Endothelial cell of umbilical vein (primary cell): Measurements from ENCODE around the gene KIAA1614. TPM values are rescaled to one million over a fixed set of nuclear protein-coding genes. Genes with fewer than 3 reads are reported as not detected.

Source experiments
- BruUV-seq: library from RNA; stranded (reverse); fragments of 400-500 nt; replicated peaks from 2 replicates; lab custom pipeline; 2021; lab: Mats Ljungman, UMichigan
- CTCF ChIA-PET: fragments of 300-600, 350-600 bp; sonication (Branson Sonifier 250); formaldehyde crosslinking; loops from one replicate; lab custom pipeline; 2021; ENCODE audit warnings: antibody characterized with exemption, inconsistent platforms; lab: Charles Lee
- POLR2A ChIA-PET: fragments of 300-600, 350-600 bp; sonication (Branson Sonifier 250); formaldehyde crosslinking; loops from one replicate; lab custom pipeline; 2021; ENCODE audit warnings: antibody characterized with exemption, inconsistent platforms; lab: Charles Lee
- DNase-seq: peaks from one replicate; pipeline ENCODE4 v3.0.0-alpha.2; 2011; ENCODE audit warnings: low read depth, low spot score
- FAIRE-seq: peaks from 2 replicates; lab custom pipeline; 2011; peaks lifted over from hg19 to GRCh38; lab: Jason Lieb, UNC
- H2AFZ ChIP-seq: 2 replicates; pipeline ENCODE4 v1.6.0; 2012; ENCODE audit warnings: low read depth, low read length, control low read depth, inconsistent platforms
- H3K27ac ChIP-seq: 2 replicates; pipeline ENCODE4 v1.5.1; 2011; ENCODE audit warnings: low read depth, mild to moderate bottlenecking, control low read depth, low read length, moderate library complexity; ENCODE audit not compliant: insufficient read depth
- H3K27me3 ChIP-seq, 2 experiments: 2 replicates each; pipeline versions ENCODE4 v1.6.0 to v1.6.1; 2011; ENCODE audit warnings: low read length in 2 of 2, mixed read lengths in 1 of 2; ENCODE audit not compliant: control insufficient read depth in 2 of 2, insufficient read depth in 2 of 2
- H3K36me3 ChIP-seq, 2 experiments: 2 replicates in 1 of 2; 3 replicates in 1 of 2; pipeline ENCODE4 v1.5.1; 2011; ENCODE audit warnings: low read length in 2 of 2, mild to moderate bottlenecking in 1 of 2, moderate library complexity in 1 of 2; ENCODE audit not compliant: control insufficient read depth in 2 of 2, insufficient read depth in 2 of 2; ENCODE audit errors: extremely low read depth in 1 of 2
- H3K4me1 ChIP-seq: 3 replicates; pipeline ENCODE4 v1.5.1; 2011; ENCODE audit warnings: mild to moderate bottlenecking, low read length; ENCODE audit not compliant: control insufficient read depth, insufficient read depth; ENCODE audit errors: extremely low read depth
- H3K4me2 ChIP-seq: 2 replicates; pipeline ENCODE4 v1.6.1; 2011; ENCODE audit warnings: low read length, control low read depth, mixed read lengths; ENCODE audit not compliant: insufficient read depth
- H3K4me3 ChIP-seq, 3 experiments: fragments of 200-600 bp in 1 of 3; sonication (generic), shearing (Covaris generic) in 1 of 3; replicated peaks in 1 of 3; 2 replicates each; pipeline ENCODE4 v1.5.1; 2011 to 2016; ENCODE audit warnings: control low read depth in 3 of 3, low read length in 3 of 3, mild to moderate bottlenecking in 2 of 3, inconsistent platforms in 1 of 3, low read depth in 1 of 3, moderate library complexity in 1 of 3; ENCODE audit not compliant: insufficient read depth in 1 of 3
- H3K79me2 ChIP-seq: 2 replicates; pipeline ENCODE4 v1.6.0; 2012; ENCODE audit warnings: low read length, inconsistent platforms; ENCODE audit not compliant: control insufficient read depth, insufficient read depth
- H3K9ac ChIP-seq: replicated peaks from 2 replicates; pipeline ENCODE3; 2011; ENCODE audit warnings: low read length, control low read depth; ENCODE audit not compliant: insufficient read depth; ENCODE audit errors: extremely low read depth
- H3K9me1 ChIP-seq: replicated peaks from 3 replicates; pipeline ENCODE4 v1.6.0; 2011; ENCODE audit warnings: mild to moderate bottlenecking, low read length; ENCODE audit not compliant: control insufficient read depth, insufficient read depth; ENCODE audit errors: extremely low read depth
- H3K9me3 ChIP-seq: replicated peaks from 2 replicates; pipeline ENCODE4 v1.5.1; 2012; ENCODE audit warnings: low read length, inconsistent platforms; ENCODE audit not compliant: control insufficient read depth, insufficient read depth
- H4K20me1 ChIP-seq: replicated peaks from 2 replicates; pipeline ENCODE3; 2011; ENCODE audit warnings: mild to moderate bottlenecking, low read length; ENCODE audit not compliant: control insufficient read depth, insufficient read depth; ENCODE audit errors: extremely low read depth
- CTCF ChIP-seq, 2 donors: IDR thresholded peaks; 1 replicate in 1 of 2; 2 replicates in 1 of 2; pipeline ENCODE4 v1.5.1; 2011; ENCODE audit warnings: low read length in 2 of 2, mild to moderate bottlenecking in 2 of 2, moderate library complexity in 2 of 2, control low read depth in 1 of 2, inconsistent platforms in 1 of 2, low read depth in 1 of 2; ENCODE audit not compliant: insufficient read depth in 1 of 2; ENCODE audit errors: extremely low read depth in 1 of 2
- EZH2 ChIP-seq: IDR thresholded peaks from 2 replicates; pipeline ENCODE4 v1.6.1; 2012; ENCODE audit warnings: borderline replicate concordance, low read depth, mild to moderate bottlenecking, moderate library complexity, low read length, inconsistent platforms; ENCODE audit not compliant: severe bottlenecking
- FOS ChIP-seq: IDR thresholded peaks from 2 replicates; pipeline ENCODE4 v1.6.1; 2011; ENCODE audit warnings: mild to moderate bottlenecking, low read length, moderate library complexity, borderline replicate concordance; ENCODE audit not compliant: insufficient read depth
- GATA2 ChIP-seq: IDR thresholded peaks from 2 replicates; pipeline ENCODE4 v1.7.0; 2011; ENCODE audit warnings: low read depth, mild to moderate bottlenecking, moderate library complexity, mixed read lengths, low read length; ENCODE audit not compliant: insufficient read length, insufficient read depth
- JUN ChIP-seq: IDR thresholded peaks from 2 replicates; pipeline ENCODE4 v1.6.1; 2011; ENCODE audit warnings: borderline replicate concordance, low read depth; ENCODE audit not compliant: insufficient read length, insufficient read depth
- MAX ChIP-seq: IDR thresholded peaks from 2 replicates; pipeline ENCODE4 v1.6.1; 2011; ENCODE audit not compliant: insufficient read depth, insufficient read length
- MYC ChIP-seq: IDR thresholded peaks from one replicate; pipeline ENCODE4 v1.6.1; 2011; ENCODE audit warnings: mild to moderate bottlenecking, low read depth, low read length
- POLR2A ChIP-seq: IDR thresholded peaks from 2 replicates; pipeline ENCODE4 v1.6.1; 2012; ENCODE audit warnings: low read depth, mild to moderate bottlenecking, control low read depth, low read length
- POLR2AphosphoS5 ChIP-seq: IDR thresholded peaks from 2 replicates; pipeline ENCODE4 v1.6.1; 2012; ENCODE audit warnings: low read depth, mild to moderate bottlenecking, control low read depth, low read length, moderate library complexity; ENCODE audit not compliant: insufficient read depth
- dilution Hi-C: fragments of 300-500 bp; cut with MboI; formaldehyde crosslinking; loops from one replicate; pipeline ENCODE4 v1.15.0; 2019; ENCODE audit warnings: low sequenced_read_pairs; ENCODE audit not compliant: extremely low pct_ligation_motif_present
- intact Hi-C: fragments of 100-400 bp; cut with micrococcal nuclease; formaldehyde crosslinking; loops from one replicate; pipeline ENCODE4 v1.10.0; 2022
- polyA plus RNA-seq, 4 experiments: library from polyadenylated mRNA; depleted of rRNA in 3 of 4; stranded (reverse) in 3 of 4; unstranded in 1 of 4; fragments of >200 nt; gene quantifications; 2 replicates each; pipeline versions ENCODE4 v1.2.1 to v1.2.3, GENCODE V29; 2011 to 2012; ENCODE audit warnings: missing spikeins in 1 of 4
- total RNA-seq: library from RNA; stranded (reverse); gene quantifications from 2 replicates; pipeline ENCODE4 v1.2.3, GENCODE V29; 2021

KIAA1614 gene
- total and polyA plus RNA-seq, 2 donors (not counting 3 experiments of a cell fraction or from before 2014, with no cell fraction given): 1.0 to 2.0 TPM

- ChIA-PET POLR2A (no interaction called here), CTCF (interaction anchor here (1.0 to 1.7 kb wide), 7 partner anchors 8 to 405 kb away, joined by 3 to 26 read pairs (median 4); partner anchors contain the start of gene KIAA1614)
- FAIRE-seq: no peak
- BruUV-seq: no TSS peak
- no peak for DNase-seq
- no peak overlapping the region for H3K4me2 ChIP-seq
- no peaks in the 10 kb centered on the region for H3K79me2 ChIP-seq
- H2AFZ ChIP-seq: no peak overlapping the region
- TF ChIP-seq MAX: no peak
- no peak for TF ChIP-seq POLR2AphosphoS5
- no peak for TF ChIP-seq MYC
- no peak for TF ChIP-seq EZH2
- no peak for TF ChIP-seq GATA2
- TF ChIP-seq CTCF (IDR thresholded peaks at IDR 0.05; ENCODE audit: extremely low read depth in 1 of 2, insufficient read depth in 1 of 2, low read depth in 1 of 2, low read length in 2 of 2): no peak
- no peak for TF ChIP-seq FOS
- TF ChIP-seq POLR2A: no peak
- no peak for TF ChIP-seq JUN
- H3K27me3 ChIP-seq: no peaks in the 10 kb centered on the region
- H3K4me3 ChIP-seq: no peak overlapping the region
- no peak overlapping the region for H3K27ac ChIP-seq
- no peaks in the 10 kb centered on the region for H4K20me1 ChIP-seq
- no peak overlapping the region for H3K9ac ChIP-seq
- H3K36me3 ChIP-seq: no peaks in the 10 kb centered on the region
- no peaks in the 10 kb centered on the region for H3K9me1 ChIP-seq
- no peaks in the 10 kb centered on the region for H3K4me1 ChIP-seq
- no peaks in the 10 kb centered on the region for H3K9me3 ChIP-seq
- dilution Hi-C loops (no loop called here), intact Hi-C loops (no loop called here)
Measured at GRCh38 chr1:180920193-180920592, 7.5 kb downstream of the KIAA1614 start.
